NCI-H2171 (cell line): Measurements from ENCODE around the gene RDH13.
"Not testable (repeated sequence)": the region's sequence is repeated elsewhere in the genome, so short reads cannot be mapped to it uniquely, and the experiment has no call there.

Experiments
- DNase-seq: peaks from one replicate; lab custom pipeline; 2025; lab: John Stamatoyannopoulos, UW

RDH13 gene

DNA sequence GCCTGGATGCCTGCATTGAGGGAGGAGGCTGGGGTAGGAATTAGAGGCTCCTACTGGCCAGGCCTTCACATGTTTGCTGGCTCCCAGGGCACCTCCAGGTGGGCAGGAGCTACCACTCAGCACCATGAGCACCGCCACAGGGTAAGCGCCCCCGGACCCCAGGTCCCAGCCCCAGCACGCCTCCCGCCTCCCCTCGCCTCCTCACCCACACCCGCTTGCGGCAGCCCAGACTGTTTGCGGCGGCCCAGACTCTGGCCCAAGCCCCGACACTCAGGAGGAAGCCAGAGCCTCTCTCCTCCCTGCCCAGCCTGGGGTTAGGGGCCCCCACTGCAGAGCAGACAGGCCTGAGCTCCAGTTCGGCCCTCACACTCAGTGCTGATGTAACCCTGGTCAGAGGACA lies 13.4 kb upstream of the RDH13 start:
- DNase-seq: no peak

GRCh38 chr19:55075371-55075998 lies 12.5 kb upstream of the RDH13 start, which contains the start of gene EPS8L1:
TSS of gene EPS8L1 (plus strand) at chr19:55075869. CDS start at chr19:55076445, 576 bp downstream.
- no peak for DNase-seq

GRCh38 chr19:55071913-55072312 lies 9.0 kb upstream of the RDH13 start:
- no peak for DNase-seq

DNA sequence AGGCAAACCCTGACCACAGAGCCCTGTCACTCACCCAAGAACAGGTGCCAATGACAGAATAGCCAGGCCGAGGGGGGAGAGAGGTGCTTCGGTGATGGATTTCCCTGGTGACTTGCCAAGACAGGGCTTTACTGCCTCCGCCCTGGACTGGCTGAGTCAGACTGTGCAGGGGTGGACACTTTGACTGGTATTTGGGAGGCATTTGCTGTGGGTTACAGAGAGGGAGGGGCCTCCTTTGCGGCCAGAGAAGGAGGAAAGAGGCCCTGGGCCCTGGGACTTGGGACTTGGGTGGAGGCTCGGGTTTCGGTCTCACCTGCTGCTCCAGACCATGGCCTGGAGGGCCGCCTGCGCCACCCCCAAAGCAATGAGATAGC lies 8.2 kb upstream of the RDH13 start:
- DNase-seq: no peak

- DNase-seq: no peak
Measured at GRCh38 chr19:55070466-55071128, 7.6 kb upstream of the RDH13 start.

DNA sequence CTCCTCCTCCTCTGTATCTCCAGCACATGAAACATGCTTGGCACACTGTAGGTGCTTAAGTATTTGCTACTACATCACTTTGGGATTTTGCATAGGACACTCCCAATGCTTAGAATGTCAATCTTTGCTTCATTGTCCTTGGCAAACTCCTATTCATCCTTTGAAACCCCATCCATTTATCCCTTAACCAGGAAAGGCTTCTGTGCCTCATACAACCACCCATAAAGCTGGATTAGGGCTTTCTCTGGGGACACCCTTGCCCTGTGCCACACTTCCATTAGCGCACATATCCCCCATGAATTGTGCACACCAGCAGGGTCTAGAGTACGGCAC lies 6.9 kb upstream of the RDH13 start:
- DNase-seq: no peak

DNA sequence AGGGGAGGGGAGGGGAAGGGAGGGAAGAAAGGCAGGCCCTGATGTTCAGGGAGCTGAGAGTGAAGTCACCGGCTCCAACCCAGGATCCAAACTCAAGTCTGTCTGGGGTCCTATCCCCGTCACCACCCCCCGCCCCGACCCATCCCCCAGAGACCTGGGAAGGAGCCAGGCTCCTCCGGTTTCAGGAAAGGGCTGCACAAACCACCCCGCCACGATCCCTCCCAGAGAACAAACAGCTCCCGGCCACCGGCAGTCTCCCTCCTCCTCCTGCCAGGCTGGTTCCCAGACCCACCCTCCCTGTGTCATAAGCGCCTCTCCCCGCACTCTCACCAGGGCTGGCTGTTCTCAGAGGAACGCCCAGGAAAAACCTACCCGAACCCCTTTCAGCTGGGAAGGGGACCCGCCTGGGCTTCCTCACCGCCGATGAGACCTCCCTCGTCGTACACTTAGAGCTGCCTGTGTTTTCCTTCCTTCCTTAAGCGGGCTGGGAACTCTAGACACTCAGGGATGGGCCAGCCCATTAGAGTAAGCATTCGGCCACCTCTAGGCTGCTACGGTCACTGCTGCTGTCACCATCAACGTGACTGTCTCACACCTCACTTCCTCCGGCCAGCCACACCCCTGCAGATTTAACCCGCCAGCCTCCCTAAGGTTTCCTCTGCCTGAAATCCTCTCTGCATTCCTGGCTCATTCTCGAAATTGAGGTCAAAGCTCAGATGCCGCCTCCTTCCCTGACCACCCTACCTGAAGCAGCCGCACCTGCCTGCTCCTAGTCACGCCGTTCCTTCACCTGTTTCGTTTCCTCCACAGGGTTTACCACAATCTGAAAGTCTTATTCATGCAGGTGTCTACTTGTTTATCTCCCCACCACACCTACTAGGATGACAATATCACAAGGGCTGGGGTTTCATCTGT lies 6.3 kb upstream of the RDH13 start:
- DNase-seq: no peak

DNA sequence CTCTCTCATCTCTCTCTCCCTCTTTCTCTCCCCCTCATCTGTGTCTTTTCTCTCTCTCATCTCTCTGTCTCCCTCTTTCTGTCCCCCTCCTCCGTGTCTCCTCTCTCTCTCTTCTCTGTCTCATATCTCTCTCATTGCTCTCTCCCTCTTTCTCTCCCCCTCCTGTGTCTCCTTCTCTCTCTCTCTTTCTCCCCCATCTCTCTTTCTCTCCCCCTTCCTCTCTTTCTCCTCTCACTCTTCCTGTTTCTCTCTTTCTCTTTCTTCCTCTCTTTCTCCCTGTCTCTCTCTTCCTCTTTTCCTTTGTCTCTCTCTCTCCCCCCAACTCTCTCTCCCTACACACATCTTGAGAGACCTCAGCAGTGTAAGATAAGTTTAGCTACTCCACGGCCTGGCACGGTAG lies 4.9 kb upstream of the RDH13 start:
- no peak for DNase-seq

GRCh38 chr19:55066107-55066709 lies 3.3 kb upstream of the RDH13 start:
- no peak for DNase-seq

DNA sequence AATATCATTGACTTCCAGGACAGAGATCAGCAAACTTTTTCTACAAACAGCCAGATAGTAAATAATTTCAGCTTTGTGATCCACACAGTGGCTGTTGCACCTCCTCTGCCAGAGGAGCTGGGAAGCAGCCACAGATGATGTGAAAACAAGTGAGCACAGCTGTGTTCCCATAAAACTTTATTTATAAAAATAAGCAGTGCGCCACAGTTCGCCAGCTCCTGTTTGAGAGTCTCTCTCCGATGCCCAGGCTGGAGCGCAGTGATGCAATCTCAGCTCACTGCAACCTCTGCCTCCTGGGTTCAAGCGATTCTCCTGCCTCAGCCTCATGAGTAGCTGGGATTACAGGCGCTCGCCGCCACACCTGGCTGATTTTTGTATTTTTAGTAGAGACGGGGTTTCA lies 2.6 kb upstream of the RDH13 start:
- not testable (repeated sequence) for DNase-seq

DNA sequence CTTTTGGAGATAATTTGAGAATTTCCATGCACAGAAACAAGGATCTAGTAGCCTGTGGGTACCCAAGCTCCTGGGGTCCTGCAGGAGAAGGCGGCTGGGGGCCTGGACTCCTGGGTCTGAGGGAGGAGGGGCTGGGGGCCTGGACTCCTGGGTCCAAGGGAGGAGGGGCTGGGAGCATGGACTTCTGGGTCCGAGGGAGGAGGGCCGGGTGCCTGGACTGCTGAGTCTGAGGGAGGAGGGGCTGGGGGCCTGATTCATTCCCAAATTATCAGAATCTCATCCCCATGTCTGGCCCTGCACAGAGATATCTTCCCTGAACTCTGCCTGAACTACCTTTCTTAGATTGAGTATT lies 520 bp upstream of the RDH13 start:
- no peak for DNase-seq

DNA sequence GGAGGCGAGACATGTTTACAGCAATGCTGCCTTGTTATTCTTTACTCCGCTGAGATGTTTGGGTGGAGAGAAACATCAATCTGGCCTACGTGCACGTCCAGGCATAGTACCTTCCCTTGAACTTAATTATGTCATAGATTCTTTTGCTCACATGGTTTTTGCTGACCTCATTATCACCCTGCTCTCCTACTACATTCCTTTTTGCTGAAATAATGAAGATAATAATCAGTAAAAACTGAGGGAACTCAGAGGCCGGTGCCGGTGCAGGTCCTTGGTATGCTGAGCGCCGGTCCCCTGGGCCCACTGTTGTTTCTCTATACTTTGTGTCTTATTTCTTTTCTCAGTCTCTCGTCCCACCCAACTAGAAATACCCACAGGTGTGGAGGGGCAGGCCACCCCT lies 2.7 kb downstream of the RDH13 start:
- DNase-seq: not testable (repeated sequence)

- no peak for DNase-seq
Measured at GRCh38 chr19:55058781-55059610, 4.0 kb downstream of the RDH13 start.

DNA sequence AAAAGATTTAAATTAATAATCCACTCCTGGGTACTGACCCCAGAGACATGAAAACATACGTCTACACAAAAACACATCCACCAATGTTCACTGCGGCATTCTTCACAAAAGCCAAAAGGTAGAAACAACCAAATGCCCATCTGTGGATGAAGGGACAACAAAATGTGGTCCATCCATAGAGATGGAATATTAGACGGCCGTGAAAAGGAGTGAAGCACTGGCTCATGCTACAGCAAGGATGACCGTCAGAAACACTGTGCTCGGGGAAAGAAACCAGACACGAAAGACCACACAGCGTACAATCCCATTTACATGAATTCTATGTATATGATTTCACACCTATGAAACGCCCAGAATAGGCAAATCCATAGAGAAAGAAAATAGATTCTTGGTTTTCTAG lies 6.1 kb downstream of the RDH13 start:
- DNase-seq: no peak

GRCh38 chr19:55053735-55054134 lies 9.2 kb downstream of the RDH13 start:
- no peak for DNase-seq

DNA sequence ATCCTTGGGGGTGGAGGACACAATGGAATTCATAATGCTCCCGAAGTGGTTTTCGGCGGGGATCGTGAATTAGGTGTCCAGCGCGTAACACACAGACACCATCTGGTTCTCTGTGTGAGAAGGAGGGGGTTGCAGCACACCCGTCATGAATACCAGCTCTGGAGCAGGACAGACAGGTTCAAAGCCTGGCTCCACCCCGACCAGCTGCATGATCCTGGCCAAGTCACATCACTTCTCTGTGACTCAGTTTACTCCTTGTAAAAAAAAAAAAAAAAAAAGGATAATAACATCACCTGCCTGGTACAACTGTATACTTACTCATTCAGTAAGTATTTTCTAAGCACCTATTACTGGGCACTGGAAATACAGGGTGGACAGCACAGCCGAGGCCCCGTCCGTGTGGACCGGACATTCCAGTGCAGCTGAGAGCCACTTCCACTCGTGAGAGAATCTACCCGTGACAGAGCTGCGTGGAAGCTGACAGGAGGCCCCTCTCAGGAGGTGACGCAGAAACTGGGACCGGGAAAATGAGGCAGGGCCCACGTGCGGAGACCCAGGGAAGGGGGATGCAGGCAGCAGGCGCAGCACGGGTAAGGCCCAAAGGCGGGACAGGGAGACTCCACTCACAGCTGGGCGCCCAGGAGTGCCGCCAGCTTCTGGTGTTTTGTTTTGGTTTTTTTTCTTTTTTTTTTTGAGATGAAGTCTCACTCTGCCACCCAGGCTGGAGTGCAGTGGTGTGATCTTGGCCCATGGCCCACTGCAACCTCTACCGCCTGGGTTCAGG lies 12.0 kb downstream of the RDH13 start:
- DNase-seq: no peak

- no peak for DNase-seq
Measured at GRCh38 chr19:55048446-55048845, 14.5 kb downstream of the RDH13 start.

DNA sequence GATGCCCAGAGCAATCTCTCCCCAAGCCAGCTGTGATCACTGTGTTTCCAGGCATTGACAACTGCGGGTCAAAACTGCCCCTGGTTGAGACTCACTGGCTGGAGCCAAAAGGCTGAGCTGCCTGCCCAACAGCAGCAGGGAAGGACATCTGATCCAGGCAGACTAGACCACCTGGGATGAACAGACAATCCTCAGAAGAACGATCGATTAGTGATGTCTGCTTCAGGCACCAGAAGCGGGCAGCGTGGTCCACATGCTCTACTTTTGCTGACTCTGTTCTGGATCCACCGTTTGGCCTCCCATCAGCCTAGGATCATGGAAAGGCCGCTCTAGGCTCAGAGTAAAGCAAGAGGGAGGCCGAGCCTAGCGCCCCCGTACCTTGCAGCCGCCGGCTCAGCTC lies 15.0 kb downstream of the RDH13 start:
- no peak for DNase-seq

DNA sequence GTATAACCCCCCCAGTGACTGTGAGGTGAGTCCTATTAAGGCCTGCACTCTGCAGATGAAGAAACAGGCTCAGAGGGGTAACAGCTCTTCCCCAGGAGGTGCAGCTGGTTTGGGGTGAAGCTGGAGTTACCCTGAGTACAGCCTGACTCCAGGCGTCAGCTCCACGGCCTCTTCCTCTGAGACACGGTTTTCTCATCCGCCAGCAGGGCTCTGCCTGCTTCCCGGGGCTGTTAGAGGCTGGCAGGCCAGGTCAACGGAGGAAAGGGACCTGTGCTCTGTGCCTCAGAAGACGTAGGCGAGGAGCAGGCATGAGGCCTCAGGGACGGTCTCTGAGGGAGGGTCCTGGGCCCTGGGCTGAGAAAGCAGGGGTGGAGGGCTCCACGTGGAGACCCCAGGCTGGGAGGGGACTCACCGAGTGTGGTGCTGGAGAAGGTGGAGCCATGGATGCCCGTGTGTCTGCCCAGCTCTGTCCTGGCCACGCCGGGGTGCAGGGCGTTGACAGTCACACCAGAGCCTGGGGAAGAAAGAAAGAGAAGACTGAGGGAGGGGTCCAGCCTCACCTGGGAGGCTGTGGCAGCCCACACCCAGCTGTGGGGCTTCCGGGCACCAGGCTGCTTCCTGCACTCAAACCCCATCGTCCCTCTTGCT lies 15.8 kb downstream of the RDH13 start:
- DNase-seq: no peak
